Mucosa of descending colon (tissue), 3 donors: ENCODE measurements around the gene SAMD4A. TPM values are rescaled to one million over a fixed set of nuclear protein-coding genes. Genes with fewer than 3 reads are reported as not detected.
A peak's percentile ranks its signal among the peaks of the same experiment; 100 is the strongest.

Experiments used
- ATAC-seq: fragments of 200-7000 bp; cut with Tn5 transposase; one replicate; pipeline ENCODE4 v1.9.1; 2020; ENCODE audit warnings: mild to moderate bottlenecking, moderate library complexity
- DNase-seq, 3 donors: peaks; one replicate each; pipeline ENCODE4 v3.0.0-alpha.2; 2020
- H3K36me3 ChIP-seq: fragments of 200-600 bp; one replicate; pipeline ENCODE4 v1.8.0; 2021; ENCODE audit warnings: low read depth, mild to moderate bottlenecking
- H3K4me1 ChIP-seq: fragments of 200-600 bp; one replicate; pipeline ENCODE4 v1.8.0; 2021; ENCODE audit warnings: low read depth, mild to moderate bottlenecking
- H3K4me3 ChIP-seq: fragments of 200-600 bp; one replicate; pipeline ENCODE4 v1.8.0; 2021; ENCODE audit warnings: mild to moderate bottlenecking
- H3K9me3 ChIP-seq: fragments of 200-600 bp; one replicate; pipeline ENCODE4 v1.8.0; 2021; ENCODE audit warnings: mild to moderate bottlenecking
- intact Hi-C, 2 donors: fragments of 100-400 bp; cut with DNase I in 1 of 2; cut with micrococcal nuclease in 1 of 2; formaldehyde crosslinking; loops; one replicate each; pipeline versions ENCODE4 v1.11.0 to v1.11.1; 2022; cut with DNase I, micrococcal nuclease
- total RNA-seq, 3 donors: library from RNA; stranded (reverse); fragmentation: NEBNext Ultra II Directional in 2 of 3; extraction: Animal tissue kit (Norgen Biotek cat#: 25700) in 2 of 3; gene quantifications; one replicate each; pipeline versions ENCODE4 v1.2.1 to v1.2.4, GENCODE V29; 2021 to 2023
- TF ChIP-seq, protein P1 (sequence below): fragments of 200-600 bp; IDR thresholded peaks from one replicate; pipeline ENCODE4 v1.8.0; 2022; ENCODE audit warnings: antibody characterized with exemption, mild to moderate bottlenecking
- donor health status: DM: no; HTN: no; CAD: no; lungs with moderate emphysema.
- donor health status: DM: no; HTN: no; CAD: no.
- donor health status: DM: no; HTN: yes; CAD: no.

The SAMD4A gene
- total RNA-seq, 3 donors from 2014 or later: 14.7 to 82.1 (median 16.5) TPM

DNA sequence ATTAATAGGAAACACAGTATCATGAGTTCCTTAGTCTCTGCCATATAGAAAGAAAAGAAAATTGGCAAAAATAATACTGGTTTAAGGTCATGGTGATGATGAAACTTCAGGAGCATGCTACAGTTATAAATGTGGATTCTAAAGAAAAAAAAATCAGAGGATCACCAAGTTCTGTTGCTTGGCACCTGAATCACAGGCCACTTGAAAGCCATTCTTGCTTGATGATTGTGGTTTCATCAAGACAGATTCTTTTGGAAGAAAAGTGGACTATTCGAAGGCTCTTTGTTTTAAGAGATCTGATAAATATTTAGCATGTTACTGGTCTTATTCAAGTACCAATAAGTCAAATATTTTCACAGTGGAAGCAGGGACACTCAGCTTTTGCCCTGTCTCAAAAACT lies 148.9 kb downstream of the SAMD4A start:
- no peaks in the 10 kb centered on the region for H3K36me3 ChIP-seq
- H3K9me3 ChIP-seq: no peaks in the 10 kb centered on the region
- H3K4me3 ChIP-seq: no peak overlapping the region
- intact Hi-C loops: no loop called here
- no peak for DNase-seq
- ATAC-seq: no peak
- H3K4me1 ChIP-seq: no peaks in the 10 kb centered on the region
- TF ChIP-seq, protein P1, sequence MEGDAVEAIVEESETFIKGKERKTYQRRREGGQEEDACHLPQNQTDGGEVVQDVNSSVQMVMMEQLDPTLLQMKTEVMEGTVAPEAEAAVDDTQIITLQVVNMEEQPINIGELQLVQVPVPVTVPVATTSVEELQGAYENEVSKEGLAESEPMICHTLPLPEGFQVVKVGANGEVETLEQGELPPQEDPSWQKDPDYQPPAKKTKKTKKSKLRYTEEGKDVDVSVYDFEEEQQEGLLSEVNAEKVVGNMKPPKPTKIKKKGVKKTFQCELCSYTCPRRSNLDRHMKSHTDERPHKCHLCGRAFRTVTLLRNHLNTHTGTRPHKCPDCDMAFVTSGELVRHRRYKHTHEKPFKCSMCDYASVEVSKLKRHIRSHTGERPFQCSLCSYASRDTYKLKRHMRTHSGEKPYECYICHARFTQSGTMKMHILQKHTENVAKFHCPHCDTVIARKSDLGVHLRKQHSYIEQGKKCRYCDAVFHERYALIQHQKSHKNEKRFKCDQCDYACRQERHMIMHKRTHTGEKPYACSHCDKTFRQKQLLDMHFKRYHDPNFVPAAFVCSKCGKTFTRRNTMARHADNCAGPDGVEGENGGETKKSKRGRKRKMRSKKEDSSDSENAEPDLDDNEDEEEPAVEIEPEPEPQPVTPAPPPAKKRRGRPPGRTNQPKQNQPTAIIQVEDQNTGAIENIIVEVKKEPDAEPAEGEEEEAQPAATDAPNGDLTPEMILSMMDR: no peak

DNA sequence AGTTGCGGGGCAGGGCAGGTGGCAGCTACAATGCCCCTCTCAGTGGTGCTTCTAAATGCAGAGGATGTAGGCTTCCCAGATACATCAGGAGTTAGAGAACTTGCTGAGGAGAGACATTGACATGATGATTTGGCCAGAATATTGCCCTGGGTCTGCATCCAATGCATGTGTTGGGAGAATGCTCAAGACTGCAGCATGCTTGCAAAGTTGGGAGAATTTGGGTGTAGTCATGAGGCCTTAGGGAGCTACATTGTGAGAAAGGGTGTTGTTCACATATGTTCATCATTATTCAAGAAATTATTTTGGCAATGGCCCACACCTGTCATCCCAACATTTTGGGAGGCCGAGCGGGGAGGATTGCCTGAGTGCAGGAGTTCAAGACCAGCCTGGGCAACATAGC lies 149.9 kb downstream of the SAMD4A start:
- intact Hi-C loops: no loop called here
- no peak for ATAC-seq
- no peaks in the 10 kb centered on the region for H3K36me3 ChIP-seq

DNA sequence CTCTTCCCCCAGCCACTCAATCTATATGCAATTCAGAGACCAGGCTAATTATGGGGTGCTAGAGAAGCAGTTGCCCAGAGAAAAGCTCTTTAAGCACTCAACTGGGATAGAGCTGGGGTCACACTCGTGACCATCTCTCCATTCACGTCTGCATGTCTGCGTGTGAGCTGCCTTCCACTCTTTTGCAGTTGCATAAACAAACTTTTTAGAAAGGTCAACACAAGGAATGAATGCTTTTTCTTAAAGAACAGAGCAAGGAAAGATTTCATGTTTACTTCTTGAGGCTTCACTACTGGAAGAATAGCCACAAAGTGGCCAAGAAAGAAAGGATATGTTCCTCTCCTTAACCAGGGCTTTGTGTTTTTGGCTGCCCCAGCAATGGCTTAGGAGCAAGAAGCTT lies 151.1 kb downstream of the SAMD4A start:
- Histone ChIP-seq H3K36me3 (no peaks in the 10 kb centered on the region), H3K9me3 (no peaks in the 10 kb centered on the region), H3K4me3 (no peak overlapping the region), H3K4me1 (no peaks in the 10 kb centered on the region)
- intact Hi-C loops: no loop called here
- DNase-seq (no peak), ATAC-seq (no peak)
- TF ChIP-seq, protein P1: no peak

More for the DNA sequence above, 149.9 kb downstream of the SAMD4A start:
- no peaks in the 10 kb centered on the region for H3K9me3 ChIP-seq
- H3K4me1 ChIP-seq: no peaks in the 10 kb centered on the region
- TF ChIP-seq, protein P1: no peak
- DNase-seq: no peak
- no peak overlapping the region for H3K4me3 ChIP-seq

DNA sequence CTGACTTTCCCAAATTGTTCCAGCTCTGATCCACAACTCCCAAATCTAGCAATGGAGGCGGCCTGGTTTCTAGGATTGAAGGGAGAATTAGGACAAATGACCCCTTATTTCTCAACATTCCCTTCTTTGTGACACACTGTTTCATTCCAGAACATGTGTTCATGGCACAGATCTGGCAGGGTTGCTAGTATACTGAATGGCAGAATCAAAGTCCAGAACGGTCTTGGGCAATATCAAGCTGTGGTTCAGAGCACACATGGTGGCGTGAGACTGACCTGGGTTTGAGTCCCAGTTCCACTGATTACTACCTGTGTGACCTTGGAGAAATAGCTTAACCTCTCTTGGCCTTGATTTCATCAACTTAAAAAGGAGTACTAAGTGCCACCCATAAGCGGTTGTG lies 152.5 kb downstream of the SAMD4A start:
- ATAC-seq (no peak), DNase-seq (no peak)
- Histone ChIP-seq H3K4me1 (no peaks in the 10 kb centered on the region), H3K4me3 (no peak overlapping the region), H3K36me3 (no peaks in the 10 kb centered on the region), H3K9me3 (no peaks in the 10 kb centered on the region)
- intact Hi-C loops: no loop called here
- TF ChIP-seq, protein P1: no peak

DNA sequence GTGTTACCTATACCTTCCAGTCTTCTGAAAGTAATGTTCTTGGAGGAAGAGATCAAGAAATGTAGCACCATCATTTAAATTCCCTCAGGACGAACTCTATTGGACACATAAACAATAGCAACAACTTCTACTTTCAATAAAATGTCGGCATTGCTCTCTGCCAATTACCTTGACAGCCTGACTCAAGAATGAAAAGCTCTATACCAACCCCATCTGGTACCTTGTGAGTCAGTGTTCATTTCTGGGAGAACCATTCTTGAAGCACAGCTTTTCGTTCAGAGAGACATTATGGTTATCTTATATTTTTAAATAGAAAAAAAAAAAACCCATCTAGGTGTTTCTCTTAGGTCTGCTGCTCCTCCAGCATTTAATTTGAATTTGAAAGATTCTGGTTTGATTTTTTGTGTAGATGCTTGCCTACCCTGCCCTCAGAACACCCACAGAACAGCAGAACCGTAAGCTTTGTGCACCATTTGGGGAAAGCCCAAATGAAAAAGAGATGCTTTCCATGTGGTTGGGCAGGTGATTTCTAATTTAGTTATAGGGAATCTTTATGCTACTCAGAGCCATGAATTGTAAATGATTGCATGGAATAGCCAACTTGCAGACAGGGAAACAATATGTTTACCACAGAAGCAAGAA lies 156.0 kb downstream of the SAMD4A start:
- DNase-seq (peak in 1 of 3 donors; percentile 19), ATAC-seq (peak; percentile 40)
- Histone ChIP-seq H3K9me3 (no peaks in the 10 kb centered on the region), H3K4me1 (no peaks in the 10 kb centered on the region), H3K36me3 (no peaks in the 10 kb centered on the region), H3K4me3 (no peak overlapping the region)
- intact Hi-C loops: no loop called here
- TF ChIP-seq, protein P1: no peak

DNA sequence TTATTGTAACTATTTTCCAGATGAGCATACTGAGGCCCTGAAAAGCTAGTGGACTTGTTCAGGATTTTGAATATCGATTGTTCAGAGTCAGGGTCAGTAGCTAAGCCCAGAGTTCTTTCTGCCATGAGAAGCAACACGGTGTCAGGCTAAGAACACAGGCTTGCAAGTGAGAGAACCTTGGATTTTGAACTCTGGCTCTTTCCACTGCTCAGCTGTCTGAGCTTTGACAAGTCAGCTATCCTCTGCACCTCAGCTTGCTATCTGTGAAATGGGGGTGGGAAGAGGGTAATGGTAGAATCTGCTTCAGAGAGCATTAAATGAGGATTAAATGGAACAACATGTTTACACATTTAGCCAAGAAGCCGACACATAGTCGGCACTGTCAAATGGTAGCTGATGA lies 157.2 kb downstream of the SAMD4A start:
- no peak for DNase-seq
- no peak for ATAC-seq
- no peak overlapping the region for H3K4me3 ChIP-seq
- H3K4me1 ChIP-seq: no peaks in the 10 kb centered on the region
- TF ChIP-seq, protein P1: no peak
- no peaks in the 10 kb centered on the region for H3K36me3 ChIP-seq
- intact Hi-C loops: no loop called here
- no peaks in the 10 kb centered on the region for H3K9me3 ChIP-seq
